Panc1 (cell line): ENCODE data around the gene FSD1. TPM values are rescaled to one million over a fixed set of nuclear protein-coding genes. Genes with fewer than 3 reads are reported as not detected.

Experiments
- ATAC-seq: fragments of 200-7000 bp; cut with Tn5 transposase; 2 replicates; pipeline ENCODE4 v1.9.1; 2020; ENCODE audit warnings: mild to moderate bottlenecking, moderate library complexity
- BruUV-seq: library from RNA; stranded (reverse); fragments of 400-500 nt; replicated peaks from 2 replicates; lab custom pipeline; 2021; lab: Mats Ljungman, UMichigan
- CTCF ChIA-PET: fragments of 300-600 bp; sonication (Branson Sonifier 250); formaldehyde crosslinking; loops from one replicate; lab custom pipeline; 2022; ENCODE audit warnings: antibody characterized with exemption; lab: Charles Lee
- POLR2A ChIA-PET: fragments of 300-600 bp; sonication (Branson Sonifier 250); formaldehyde crosslinking; loops from one replicate; lab custom pipeline; 2022; ENCODE audit warnings: antibody characterized with exemption; lab: Charles Lee
- DNase-seq: peaks from one replicate; pipeline ENCODE4 v3.0.0-alpha.2; 2010; ENCODE audit warnings: low read depth, low spot score
- H3K27ac ChIP-seq: 2 replicates; pipeline ENCODE4 v1.5.1; 2011; ENCODE audit warnings: mild to moderate bottlenecking, low read length, inconsistent platforms
- H3K27me3 ChIP-seq: fragments of 200-500 bp; sonication (Bioruptor generic); 2 replicates; pipeline ENCODE4 v1.6.0; 2014; ENCODE audit warnings: low read length, inconsistent platforms; ENCODE audit not compliant: control insufficient read depth, insufficient read depth
- H3K36me3 ChIP-seq: fragments of 200-500 bp; sonication (Bioruptor generic); 2 replicates; pipeline ENCODE4 v1.5.1; 2014; ENCODE audit warnings: inconsistent platforms, mild to moderate bottlenecking, low read length, moderate library complexity; ENCODE audit not compliant: control insufficient read depth, insufficient read depth
- H3K4me1 ChIP-seq: 2 replicates; pipeline ENCODE4 v1.5.1; 2011; ENCODE audit warnings: inconsistent platforms, mild to moderate bottlenecking, low read length, moderate library complexity; ENCODE audit not compliant: control insufficient read depth, insufficient read depth
- H3K4me3 ChIP-seq, 2 experiments: 2 replicates each; pipeline ENCODE4 v1.5.1; 2011 to 2012; ENCODE audit warnings: low read depth in 2 of 2, low read length in 2 of 2, mild to moderate bottlenecking in 2 of 2, inconsistent platforms in 1 of 2, moderate library complexity in 1 of 2
- H3K9me3 ChIP-seq: fragments of 200-500 bp; sonication (Bioruptor generic); 2 replicates; pipeline ENCODE4 v1.5.1; 2014; ENCODE audit warnings: low read depth, mild to moderate bottlenecking, inconsistent platforms, low read length, moderate library complexity; ENCODE audit not compliant: control insufficient read depth, insufficient read depth
- CTCF ChIP-seq: fragments of 450-650 bp; IDR thresholded peaks from 2 replicates; pipeline ENCODE4 v1.5.1; 2017; ENCODE audit warnings: mild to moderate bottlenecking
- POLR2AphosphoS5 ChIP-seq: IDR thresholded peaks from 2 replicates; pipeline ENCODE4 v1.6.1; 2012; ENCODE audit warnings: mild to moderate bottlenecking, low read depth, low read length, moderate library complexity
- REST ChIP-seq, 2 experiments: IDR thresholded peaks; 2 replicates each; pipeline ENCODE4 v1.6.1; 2011 to 2012; ENCODE audit warnings: low read depth in 2 of 2, control low read depth in 1 of 2, low read length in 1 of 2, mild to moderate bottlenecking in 1 of 2, moderate library complexity in 1 of 2; ENCODE audit not compliant: insufficient read depth in 1 of 2
- SIN3A ChIP-seq: IDR thresholded peaks from 2 replicates; pipeline ENCODE4 v1.6.1; 2012; ENCODE audit warnings: low read depth, mild to moderate bottlenecking, low read length, moderate library complexity, borderline replicate concordance; ENCODE audit not compliant: insufficient read depth
- TCF7L2 ChIP-seq: IDR thresholded peaks from 2 replicates; pipeline ENCODE4 v1.6.1; 2011; ENCODE audit warnings: mild to moderate bottlenecking, low read depth, low read length, inconsistent platforms
- in situ Hi-C: cut with HindIII; loops from 2 replicates; pipeline ENCODE4 v1.10.0; 2016; ENCODE audit warnings: low sequenced_read_pairs, low pct_unique_long_range_greater_than_20kb
- intact Hi-C: fragments of 100-400 bp; cut with micrococcal nuclease; formaldehyde crosslinking; loops from one replicate; pipeline ENCODE4 v1.10.0; 2022; ENCODE audit not compliant: unreplicated experiment
- total RNA-seq: library from RNA; stranded (reverse); gene quantifications from one replicate; pipeline ENCODE4 v1.2.1, GENCODE V29; 2021; ENCODE audit not compliant: unreplicated experiment

The FSD1 gene
- total RNA-seq, 1 experiment from 2014 or later, result 12.1 TPM

- no peak overlapping the region for H3K27ac ChIP-seq
- TF ChIP-seq REST (IDR thresholded peaks at IDR 0.05; ENCODE audit: insufficient read depth in 1 of 2, low read depth in 2 of 2, low read length in 1 of 2), result no peak
- TF ChIP-seq TCF7L2, result no peak
- no peak for TF ChIP-seq CTCF
- TF ChIP-seq POLR2AphosphoS5, result no peak
- no peak for TF ChIP-seq SIN3A
- H3K9me3 ChIP-seq, result no peaks in the 10 kb centered on the region
- DNase-seq (no peak), ATAC-seq (no peak)
- in situ Hi-C loops, result no loop called here
- CTCF ChIA-PET, result no interaction called here
- intact Hi-C loops, result no loop called here
- H3K36me3 ChIP-seq, result no peaks in the 10 kb centered on the region
- POLR2A ChIA-PET, result no interaction called here
- no peak overlapping the region for H3K4me3 ChIP-seq
- BruUV-seq, result no TSS peak
- H3K4me1 ChIP-seq, result no peaks in the 10 kb centered on the region
- no peaks in the 10 kb centered on the region for H3K27me3 ChIP-seq
Measured at GRCh38 chr19:4329858-4330257, 25.5 kb downstream of the FSD1 start.

- in situ Hi-C loops, result no loop called here
- no peaks in the 10 kb centered on the region for H3K9me3 ChIP-seq
- ChIA-PET CTCF (no interaction called here), POLR2A (no interaction called here)
- H3K27me3 ChIP-seq, result no peaks in the 10 kb centered on the region
- H3K4me1 ChIP-seq, result no peaks in the 10 kb centered on the region
- ATAC-seq, result no peak
- no peak overlapping the region for H3K4me3 ChIP-seq
- TF ChIP-seq SIN3A (no peak), POLR2AphosphoS5 (no peak), TCF7L2 (no peak), CTCF (no peak), REST (IDR thresholded peaks at IDR 0.05; ENCODE audit: insufficient read depth in 1 of 2, low read depth in 2 of 2, low read length in 1 of 2) (no peak)
- BruUV-seq, result no TSS peak
- H3K27ac ChIP-seq, result no peak overlapping the region
- intact Hi-C loops, result no loop called here
- DNase-seq, result no peak
- no peaks in the 10 kb centered on the region for H3K36me3 ChIP-seq
Measured at GRCh38 chr19:4334929-4335570, 30.7 kb downstream of the FSD1 start.
